Stimulated activated CD4-positive, alpha-beta T cell treated with anti-CD3 and anti-CD28 coated beads, Interleukin-15, amount 100 ng/mL, for 48 hours (primary cell): Measurements from ENCODE around the gene LRCH4.

Experiments
- DNase-seq, 2 donors: peaks; one replicate each; pipeline ENCODE4 v3.0.0-alpha.2; 2020; ENCODE audit warnings: low read depth in 2 of 2

Gene LRCH4

GRCh38 chr7:100606313-100606712 is 20.4 kb upstream of the LRCH4 start:
- no peak for DNase-seq

DNA sequence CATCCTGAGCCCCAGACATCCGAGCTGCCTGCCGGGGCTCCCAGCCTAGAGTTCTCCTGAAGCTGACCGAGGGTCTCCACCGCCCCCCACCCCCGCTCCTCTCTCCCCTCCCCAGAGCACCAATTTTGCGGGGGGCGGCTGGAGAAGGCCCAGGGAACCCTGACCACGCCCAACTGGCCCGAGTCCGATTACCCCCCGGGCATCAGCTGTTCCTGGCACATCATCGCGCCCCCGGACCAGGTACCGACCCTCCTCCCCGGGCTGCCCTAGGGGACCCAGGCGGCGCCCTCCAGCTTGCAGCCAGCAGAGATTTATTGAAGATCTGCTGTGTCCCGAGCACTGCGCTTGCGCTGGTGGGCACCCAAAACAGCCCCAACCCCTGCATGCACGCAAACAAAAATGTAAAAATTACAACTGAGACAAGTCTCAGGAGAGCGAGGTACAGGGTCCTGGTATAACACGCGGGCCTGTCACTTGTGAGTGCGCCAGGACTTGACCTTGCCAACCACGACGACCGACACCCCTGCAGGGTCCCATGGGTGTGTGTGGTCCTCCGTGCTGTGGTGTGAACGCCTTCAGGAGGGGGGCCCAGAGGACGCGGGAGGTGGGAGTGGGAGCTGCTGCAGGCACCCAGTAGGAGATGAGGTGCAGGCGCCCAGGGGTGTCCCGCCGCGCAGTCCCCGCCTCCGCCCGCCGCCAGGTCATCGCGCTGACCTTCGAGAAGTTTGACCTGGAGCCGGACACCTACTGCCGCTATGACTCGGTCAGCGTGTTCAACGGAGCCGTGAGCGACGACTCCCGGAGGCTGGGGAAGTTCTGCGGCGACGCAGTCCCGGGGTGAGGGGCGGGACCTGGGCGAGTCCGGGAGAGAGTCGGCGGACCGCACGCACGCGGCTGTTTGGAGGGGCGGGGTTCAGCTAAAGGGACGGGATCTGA is 19.3 kb upstream of the LRCH4 start:
- DNase-seq: peak in 1 of 2 donors; percentile 42

- peak in 1 of 2 donors; percentile 65 for DNase-seq
Measured at GRCh38 chr7:100604028-100604975, 18.4 kb upstream of the LRCH4 start.

DNA sequence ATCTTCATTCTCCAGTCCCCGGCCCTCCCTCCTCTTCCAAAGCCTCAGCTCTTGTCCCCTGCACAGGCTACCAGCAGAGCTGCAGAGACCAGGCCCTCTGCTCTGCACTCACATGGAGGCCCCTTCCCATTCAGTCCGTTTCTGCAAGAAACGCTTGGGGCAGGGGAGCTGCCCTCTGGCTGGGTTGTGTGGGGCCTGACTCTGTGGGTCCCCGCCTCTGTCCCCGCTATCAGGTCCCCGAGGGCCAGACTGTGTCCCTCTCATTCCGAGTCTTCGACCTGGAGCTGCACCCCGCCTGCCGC is 17.7 kb upstream of the LRCH4 start:
- DNase-seq: no peak

DNA sequence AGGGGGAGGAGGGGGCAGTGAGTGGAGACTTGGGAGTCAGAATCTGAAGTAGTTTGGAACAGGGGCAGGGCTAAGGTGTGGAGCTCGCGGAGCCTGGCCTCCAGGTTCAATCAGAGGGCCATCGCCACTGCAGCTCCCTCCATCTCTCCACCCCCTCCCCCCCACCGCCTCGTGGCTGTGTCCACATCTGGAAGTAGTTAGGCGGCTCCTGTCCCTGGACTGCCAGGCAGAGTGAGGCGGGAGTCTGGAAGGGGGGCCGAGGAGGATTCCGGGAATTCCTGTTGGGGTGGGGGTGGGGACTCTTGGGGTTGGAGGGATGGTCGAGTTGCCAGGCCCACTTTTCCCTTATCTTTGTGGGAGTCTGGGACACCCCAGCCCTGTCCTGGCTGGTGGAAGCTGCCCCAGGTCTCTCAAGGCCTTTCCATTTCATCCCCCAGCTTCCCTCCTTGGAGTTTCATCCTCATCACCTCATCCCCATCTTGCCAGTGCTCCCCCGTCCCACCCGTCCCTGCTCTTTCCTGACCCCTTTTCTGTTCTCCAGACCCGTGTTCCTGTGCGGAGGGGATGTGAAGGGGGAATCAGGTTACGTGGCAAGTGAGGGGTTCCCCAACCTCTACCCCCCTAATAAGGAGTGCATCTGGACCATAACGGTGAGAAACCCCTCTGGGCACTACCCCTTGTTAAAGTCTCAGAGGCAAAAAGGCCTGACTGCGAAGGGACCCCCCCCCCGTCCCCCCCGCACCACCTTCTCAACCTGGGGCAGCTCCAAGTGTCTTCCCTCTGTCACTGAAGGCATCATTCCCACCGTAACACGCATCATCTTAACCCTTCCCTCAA is 17.2 kb upstream of the LRCH4 start:
- no peak for DNase-seq

GRCh38 chr7:100600730-100601038 is 14.8 kb upstream of the LRCH4 start:
- no peak for DNase-seq

- no peak for DNase-seq
Measured at GRCh38 chr7:100599911-100600729, 14.2 kb upstream of the LRCH4 start.

DNA sequence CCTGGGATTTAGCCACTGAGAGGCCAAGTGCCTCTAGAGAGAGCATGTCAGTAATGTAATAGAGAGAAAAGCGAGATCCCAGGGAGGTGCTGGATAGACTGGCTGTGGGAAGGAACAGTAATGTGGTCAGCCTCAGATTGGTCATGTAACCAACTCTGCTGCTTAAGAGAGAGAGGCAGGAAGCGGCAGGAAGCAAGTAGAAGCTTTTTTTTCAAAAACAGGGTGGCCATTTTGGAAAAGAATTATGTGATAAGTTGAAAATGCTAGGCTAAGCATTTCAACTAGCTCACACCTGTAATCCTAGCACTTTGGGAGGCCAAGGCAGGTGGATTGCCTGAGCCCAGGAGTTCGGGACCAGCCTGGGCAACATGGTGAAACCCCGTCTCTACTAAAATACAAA is 12.5 kb upstream of the LRCH4 start:
- no peak for DNase-seq

GRCh38 chr7:100595188-100595587 is 9.3 kb upstream of the LRCH4 start:
- DNase-seq: no peak

DNA sequence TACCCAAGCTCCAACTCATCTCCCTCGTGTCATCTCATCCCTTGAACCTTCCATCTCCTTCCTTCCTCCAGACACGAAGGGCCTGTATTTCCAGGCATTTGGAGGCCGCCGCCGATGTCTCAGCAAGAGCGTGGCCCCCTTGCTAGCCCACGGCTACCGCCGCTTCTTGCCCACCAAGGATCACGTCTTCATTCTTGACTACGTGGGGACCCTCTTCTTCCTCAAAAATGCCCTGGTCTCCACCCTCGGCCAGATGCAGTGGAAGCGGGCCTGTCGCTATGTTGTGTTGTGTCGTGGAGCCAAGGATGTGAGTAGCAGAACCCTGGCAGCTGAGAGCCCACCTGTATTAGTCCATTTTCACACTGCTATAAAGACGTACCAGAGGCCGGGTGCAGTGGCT is 5.7 kb upstream of the LRCH4 start:
- no peak for DNase-seq

- DNase-seq: no peak
Measured at GRCh38 chr7:100590077-100590737, 4.3 kb upstream of the LRCH4 start.

GRCh38 chr7:100589341-100589947 is 3.5 kb upstream of the LRCH4 start:
- DNase-seq: no peak

DNA sequence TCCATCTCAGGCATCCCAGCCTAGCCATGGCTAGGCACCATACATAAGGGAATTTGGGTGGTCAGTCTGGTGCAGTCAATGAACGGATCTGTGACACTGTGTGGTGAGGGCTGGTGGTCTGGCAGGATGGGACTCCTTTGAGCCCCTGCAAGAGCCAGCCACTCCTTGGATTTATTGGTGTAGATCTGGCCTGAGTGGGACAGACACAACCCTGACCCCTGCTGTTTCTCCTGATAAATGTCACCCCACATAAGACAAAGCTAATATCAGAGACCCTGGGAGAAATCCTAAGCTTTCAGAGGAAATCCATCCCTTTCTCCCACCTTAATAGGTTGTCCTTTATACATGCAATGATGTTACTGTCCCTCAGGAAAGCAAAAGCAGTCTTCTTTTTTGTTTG is 2.5 kb upstream of the LRCH4 start:
- no peak for DNase-seq

- DNase-seq: peak; percentile 99 to 100
Measured at GRCh38 chr7:100586266-100587025, 517 bp upstream of the LRCH4 start, which contains the start of gene FBXO24. TSS of gene FBXO24 (plus strand) at chr7:100586328. CDS start at chr7:100586626, 298 bp downstream.

- DNase-seq: no peak
Measured at GRCh38 chr7:100584683-100585510, 1.0 kb downstream of the LRCH4 start.

GRCh38 chr7:100584054-100584682 is 1.8 kb downstream of the LRCH4 start:
- DNase-seq: no peak

- peak; percentile 59 to 70 for DNase-seq
Measured at GRCh38 chr7:100583132-100584053, 2.5 kb downstream of the LRCH4 start.
